H1 (cell line): Measurements from ENCODE around the gene PEAK1. TPM values are rescaled to one million over a fixed set of nuclear protein-coding genes. Genes with fewer than 3 reads are reported as not detected.

Experiments used
- ATF2 ChIP-seq: IDR thresholded peaks from 2 replicates; pipeline ENCODE4 v1.6.1; 2012; ENCODE audit warnings: low read length, inconsistent platforms
- KDM5A ChIP-seq: fragments of 200-600 bp; IDR thresholded peaks from 2 replicates; pipeline ENCODE4 v1.7.1; 2012; ENCODE audit warnings: mild to moderate bottlenecking, low read length, inconsistent platforms, mixed read lengths
- SIN3A ChIP-seq, 2 experiments: IDR thresholded peaks in 1 of 2; conservative IDR thresholded peaks in 1 of 2; 2 replicates each; pipeline ENCODE4 v1.6.1; 2011 to 2012; ENCODE audit warnings: low read length in 2 of 2, improper control_type of control experiment in 1 of 2, low read depth in 1 of 2, mild to moderate bottlenecking in 1 of 2
- TEAD4 ChIP-seq: IDR thresholded peaks from 2 replicates; pipeline ENCODE4 v1.6.1; 2012; ENCODE audit warnings: low read depth, low read length, inconsistent platforms, mixed read lengths
- polyA plus RNA-seq, 7 experiments: library from polyadenylated mRNA; depleted of rRNA in 3 of 7; stranded (reverse) in 5 of 7; unstranded in 2 of 7; fragments of >200 nt in 5 of 7; fragments of 200-250 nt in 2 of 7; gene quantifications; 1 replicate in 5 of 7; 2 replicates in 1 of 7; 4 replicates in 1 of 7; pipeline versions ENCODE4 v1.2.1 to v1.2.3, GENCODE V29; 2011 to 2013; ENCODE audit warnings: missing spikeins in 2 of 7, mixed read lengths in 2 of 7
- total RNA-seq: library from RNA; stranded (reverse); fragmentation: NEBNext Ultra II Directional; extraction: Animal tissue kit (Norgen Biotek cat#: 25700); gene quantifications from 2 replicates; pipeline ENCODE4 v1.2.1, GENCODE V29; 2021

PEAK1 gene
- total and polyA plus RNA-seq, 2 of the 8 experiments (the other 6 are each of a cell fraction or from before 2014, with no cell fraction given), result 8.8 to 44.8 TPM

- TF ChIP-seq SIN3A (conservative IDR thresholded peaks at IDR 0.05 in 1 of 2, IDR thresholded peaks at IDR 0.05 in 1 of 2; ENCODE audit: low read depth in 1 of 2, low read length in 2 of 2) (no peak), TEAD4 (no peak), ATF2 (no peak), KDM5A (no peak)
Measured at GRCh38 chr15:77402740-77403379, 17.0 kb downstream of the PEAK1 start (continued).
